ENCODE measurements around the gene DNAH7. TPM values are rescaled to one million over a fixed set of nuclear protein-coding genes. Genes with fewer than 3 reads are reported as not detected.

DNAH7 gene
- total RNA-seq, 4 donors from 2014 or later = 0.05 to 0.07 (median 0.05) TPM; not detected in 1

DNA sequence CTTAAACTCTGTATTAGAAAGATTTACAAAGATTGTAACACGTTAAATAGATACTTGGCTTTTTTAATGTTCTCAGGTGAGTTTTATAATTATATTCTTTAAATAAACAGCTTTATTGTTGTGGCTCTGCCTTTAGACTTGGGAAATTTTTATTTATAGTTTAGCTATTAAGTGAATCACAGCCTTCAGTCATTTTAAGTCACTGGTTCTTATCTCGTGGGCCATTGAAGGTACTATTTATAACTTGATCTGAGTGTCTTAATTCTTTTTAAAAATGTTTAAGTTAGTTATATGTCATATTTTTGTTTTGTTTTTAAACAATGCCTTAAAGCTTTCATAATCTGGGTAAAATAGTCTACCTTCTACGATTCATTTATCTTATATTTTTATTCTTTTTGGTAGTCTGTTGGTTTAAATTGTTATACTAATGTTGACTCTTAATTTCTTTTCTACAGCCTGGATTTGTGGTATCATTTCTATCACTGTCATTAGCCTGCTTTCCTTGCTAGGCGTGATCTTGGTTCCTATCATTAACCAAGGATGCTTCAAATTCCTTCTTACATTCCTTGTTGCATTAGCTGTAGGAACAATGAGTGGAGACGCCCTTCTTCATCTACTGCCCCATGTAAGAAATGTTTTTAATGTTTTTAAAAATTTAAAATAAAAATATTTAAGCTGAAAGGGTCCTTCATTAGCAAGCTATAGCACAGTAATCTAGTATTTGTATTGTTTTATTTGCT is 362.3 kb downstream of the DNAH7 start:
- in situ Hi-C loops (cut with MboI; ENCODE audit: low sequenced_read_pairs in 4 of 4) (no loop called here), intact Hi-C loops (cut with DNase I; ENCODE audit: low total_unique reads) (no loop called here)
- DNase-seq (no peak), ATAC-seq (no peak)
- no peak overlapping the region for H3K4me3 ChIP-seq
- peaks cover 0 to 6% of the 10 kb centered on the region in 2 donors for H3K36me3 ChIP-seq
- no peak for TF ChIP-seq POLR2A (IDR thresholded peaks at IDR 0.05)
- TF ChIP-seq, protein P1, sequence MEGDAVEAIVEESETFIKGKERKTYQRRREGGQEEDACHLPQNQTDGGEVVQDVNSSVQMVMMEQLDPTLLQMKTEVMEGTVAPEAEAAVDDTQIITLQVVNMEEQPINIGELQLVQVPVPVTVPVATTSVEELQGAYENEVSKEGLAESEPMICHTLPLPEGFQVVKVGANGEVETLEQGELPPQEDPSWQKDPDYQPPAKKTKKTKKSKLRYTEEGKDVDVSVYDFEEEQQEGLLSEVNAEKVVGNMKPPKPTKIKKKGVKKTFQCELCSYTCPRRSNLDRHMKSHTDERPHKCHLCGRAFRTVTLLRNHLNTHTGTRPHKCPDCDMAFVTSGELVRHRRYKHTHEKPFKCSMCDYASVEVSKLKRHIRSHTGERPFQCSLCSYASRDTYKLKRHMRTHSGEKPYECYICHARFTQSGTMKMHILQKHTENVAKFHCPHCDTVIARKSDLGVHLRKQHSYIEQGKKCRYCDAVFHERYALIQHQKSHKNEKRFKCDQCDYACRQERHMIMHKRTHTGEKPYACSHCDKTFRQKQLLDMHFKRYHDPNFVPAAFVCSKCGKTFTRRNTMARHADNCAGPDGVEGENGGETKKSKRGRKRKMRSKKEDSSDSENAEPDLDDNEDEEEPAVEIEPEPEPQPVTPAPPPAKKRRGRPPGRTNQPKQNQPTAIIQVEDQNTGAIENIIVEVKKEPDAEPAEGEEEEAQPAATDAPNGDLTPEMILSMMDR (IDR thresholded peaks at IDR 0.05 in 4 of 5, conservative IDR thresholded peaks at IDR 0.05 in 1 of 5) = no peak
- no peaks in the 10 kb centered on the region for H3K27me3 ChIP-seq
- no peaks in the 10 kb centered on the region for H3K9me3 ChIP-seq
- no peaks in the 10 kb centered on the region for H3K4me1 ChIP-seq
- no peak overlapping the region for H3K27ac ChIP-seq

DNA sequence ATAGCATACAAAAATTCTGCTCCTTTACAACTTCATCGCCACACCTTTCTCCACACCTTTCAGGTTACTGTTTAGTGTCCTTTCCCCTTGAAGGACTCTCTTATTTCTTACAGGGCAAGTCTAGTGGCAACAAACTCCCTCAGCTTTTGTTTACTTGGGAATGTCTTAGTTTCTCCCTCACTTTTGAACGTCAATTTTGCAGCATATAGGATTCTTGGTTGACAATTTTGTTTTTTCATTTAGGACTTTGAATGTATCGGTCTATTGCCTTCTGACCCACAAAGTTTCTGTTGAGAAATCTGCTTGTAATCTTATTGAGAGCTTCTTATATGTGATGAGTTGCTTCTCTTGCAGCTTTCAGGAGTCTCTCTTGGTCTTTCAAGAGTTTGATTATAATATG is 368.2 kb downstream of the DNAH7 start:
- intact Hi-C loops (cut with DNase I; ENCODE audit: low total_unique reads) (no loop called here), in situ Hi-C loops (cut with MboI; ENCODE audit: low sequenced_read_pairs in 4 of 4) (no loop called here)
- Histone ChIP-seq H3K4me3 (no peak overlapping the region), H3K27me3 (no peaks in the 10 kb centered on the region), H3K4me1 (no peaks in the 10 kb centered on the region), H3K27ac (no peak overlapping the region), H3K36me3 (no peaks in the 10 kb centered on the region), H3K9me3 (peaks cover 0 to 6% (median 0%) of the 10 kb centered on the region in 3 donors)
- TF ChIP-seq, protein P1 (IDR thresholded peaks at IDR 0.05 in 4 of 5, conservative IDR thresholded peaks at IDR 0.05 in 1 of 5) = no peak
- no peak for TF ChIP-seq POLR2A (IDR thresholded peaks at IDR 0.05)
- DNase-seq = no peak
- no peak for ATAC-seq

DNA sequence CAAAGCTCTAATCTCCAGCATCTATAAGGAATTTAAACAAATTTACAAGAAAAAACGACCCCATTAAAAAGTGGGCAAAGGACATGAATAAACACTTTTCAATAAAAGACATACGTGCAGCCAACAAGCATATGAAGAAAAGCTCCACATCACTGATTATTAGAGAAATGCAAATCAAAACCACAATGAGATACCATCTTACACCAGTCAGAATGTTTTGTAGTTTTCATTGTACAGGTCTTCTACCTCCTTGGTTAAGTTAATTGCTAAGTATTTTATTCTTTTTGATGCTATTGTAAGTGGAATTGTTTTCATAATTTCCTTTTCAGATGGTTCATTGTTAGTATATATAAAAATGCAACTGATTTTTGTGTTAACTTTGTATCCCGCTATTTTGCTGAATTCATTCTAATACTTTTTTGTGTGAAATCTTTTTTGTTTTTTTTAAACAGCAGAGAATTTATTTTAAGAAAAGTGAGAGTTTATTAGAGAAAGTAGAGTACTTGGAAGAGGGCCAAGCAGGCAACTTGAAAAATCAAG is 370.9 kb downstream of the DNAH7 start:
- no peak for DNase-seq
- Histone ChIP-seq H3K36me3 (no peaks in the 10 kb centered on the region), H3K27me3 (no peaks in the 10 kb centered on the region), H3K4me3 (no peak overlapping the region), H3K9me3 (peaks cover 0 to 6% (median 0%) of the 10 kb centered on the region in 3 donors), H3K27ac (no peak overlapping the region), H3K4me1 (no peaks in the 10 kb centered on the region)
- no peak for TF ChIP-seq POLR2A (IDR thresholded peaks at IDR 0.05)
- TF ChIP-seq, protein P1 (IDR thresholded peaks at IDR 0.05 in 4 of 5, conservative IDR thresholded peaks at IDR 0.05 in 1 of 5) = no peak
- in situ Hi-C loops (cut with MboI; ENCODE audit: low sequenced_read_pairs in 4 of 4) = no loop called here
- no peak for ATAC-seq
- intact Hi-C loops (cut with DNase I; ENCODE audit: low total_unique reads) = no loop called here

DNA sequence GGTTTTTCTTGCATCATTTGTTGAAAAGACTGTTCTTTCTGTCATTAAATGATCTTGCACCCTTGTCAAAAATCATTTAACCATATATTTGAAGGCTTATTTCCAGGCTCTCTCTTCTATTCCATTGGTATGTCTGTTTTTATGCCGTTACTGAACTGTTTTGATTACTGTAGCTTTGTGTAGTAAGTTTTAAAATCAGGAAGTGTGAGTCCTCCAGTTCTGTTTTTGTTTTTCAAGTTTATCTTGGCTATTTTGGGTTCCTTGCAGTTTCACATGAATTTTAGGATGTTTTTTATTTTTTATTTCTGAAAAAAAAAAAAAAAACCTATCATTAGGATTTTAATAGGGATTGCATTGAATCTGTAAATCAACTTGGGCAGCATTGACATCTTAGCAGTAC is 372.6 kb downstream of the DNAH7 start:
- Histone ChIP-seq H3K27ac (no peak overlapping the region), H3K9me3 (peaks cover 0 to 6% (median 0%) of the 10 kb centered on the region in 3 donors), H3K27me3 (no peaks in the 10 kb centered on the region), H3K4me3 (no peak overlapping the region), H3K4me1 (no peaks in the 10 kb centered on the region), H3K36me3 (peaks cover 0 to 10% of the 10 kb centered on the region in 2 donors)
- intact Hi-C loops (cut with DNase I; ENCODE audit: low total_unique reads) (no loop called here), in situ Hi-C loops (cut with MboI; ENCODE audit: low sequenced_read_pairs in 4 of 4) (no loop called here)
- DNase-seq = no peak
- no peak for ATAC-seq
- TF ChIP-seq, protein P1 (IDR thresholded peaks at IDR 0.05 in 4 of 5, conservative IDR thresholded peaks at IDR 0.05 in 1 of 5) = no peak
- no peak for TF ChIP-seq POLR2A (IDR thresholded peaks at IDR 0.05)

Data from gastrocnemius medialis (tissue), 4 donors.